Right lobe of liver (tissue), 4 donors: ENCODE results near the gene ICOS.

ENCODE experiments used
- CTCF ChIP-seq, 4 donors: fragments of 200-600 bp in 3 of 4; fragments of 450-650 bp in 1 of 4; IDR thresholded peaks; one replicate each; pipeline versions ENCODE4 v1.5.1 to v1.8.0; 2016 to 2022; ENCODE audit warnings: antibody characterized with exemption in 4 of 4, mild to moderate bottlenecking in 2 of 4
- POLR2A ChIP-seq: fragments of 450-650 bp; IDR thresholded peaks from one replicate; pipeline ENCODE4 v1.6.1; 2017; ENCODE audit warnings: antibody characterized with exemption, mild to moderate bottlenecking
- donor health status: DM: no; HTN: no; CAD: no.
- donor health status: DM: no; HTN: no; CAD: no.
- donor health status: DM: no; HTN: yes; CAD: no.

DNA sequence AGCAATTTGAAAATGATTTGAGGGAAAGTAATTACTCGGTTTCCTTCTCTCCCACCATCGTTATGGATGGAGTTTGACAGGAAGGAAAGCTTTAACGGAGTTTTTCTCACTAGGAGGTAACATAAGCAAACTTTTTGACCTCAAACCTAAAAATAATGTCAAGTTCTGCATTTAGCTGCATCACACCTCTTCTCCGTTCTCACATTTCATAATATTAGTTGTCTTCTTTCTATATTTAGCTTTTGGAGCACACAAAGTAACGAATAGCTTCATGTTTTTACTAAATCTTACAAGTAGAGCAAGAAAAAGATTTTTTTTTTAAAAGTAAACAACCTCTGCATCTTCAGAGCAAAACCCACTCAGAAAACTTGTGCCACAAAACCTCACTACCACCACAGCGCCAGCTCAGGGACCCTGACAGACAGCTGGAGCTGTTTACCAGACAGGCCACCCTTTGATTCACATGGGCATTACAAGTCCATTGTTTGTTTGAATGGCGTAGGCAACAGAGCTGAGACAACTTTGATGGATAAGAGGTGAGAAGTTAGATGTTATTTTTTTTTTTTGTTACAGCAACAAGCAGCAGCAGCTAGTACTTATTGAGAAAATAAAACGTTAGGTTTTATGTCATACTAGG lies 21.9 kb upstream of the ICOS start:
- TF ChIP-seq CTCF (IDR thresholded peaks at IDR 0.05) (no peak), POLR2A (no peak)
